Stimulated activated naive CD8-positive, alpha-beta T cell treated with anti-CD3 and anti-CD28 coated beads, Interleukin-15, amount 100 ng/mL, for 72 hours (primary cell): ENCODE measurements around the gene CENATAC.
"Not testable (repeated sequence)": the region's sequence is repeated elsewhere in the genome, so short reads cannot be mapped to it uniquely, and the experiment has no call there.

Experiments
- ATAC-seq: fragments of 150-1000 bp; cut with Tn5 transposase; 2 replicates; pipeline ENCODE4 v1.10.0; 2021; ENCODE audit warnings: mild to moderate bottlenecking, moderate library complexity
- DNase-seq, 2 donors: peaks; one replicate each; pipeline ENCODE4 v3.0.0; 2021 to 2022
- H3K27ac Mint-ChIP-seq, 2 donors: one replicate each; pipeline ENCODE4 v1.8.0; 2022; ENCODE audit warnings: mild to moderate bottlenecking in 2 of 2, mixed read lengths in 2 of 2, moderate library complexity in 2 of 2
- H3K27me3 Mint-ChIP-seq: one replicate; pipeline ENCODE4 v1.8.0; 2022; ENCODE audit warnings: mixed read lengths
- H3K4me1 Mint-ChIP-seq: one replicate; pipeline ENCODE4 v1.8.0; 2022; ENCODE audit warnings: mild to moderate bottlenecking, mixed read lengths
- H3K4me3 Mint-ChIP-seq, 2 donors: one replicate each; pipeline ENCODE4 v1.8.0; 2022; ENCODE audit warnings: mild to moderate bottlenecking in 2 of 2, mixed read lengths in 2 of 2, moderate library complexity in 1 of 2
- H3K9me3 Mint-ChIP-seq, 2 donors: one replicate each; pipeline ENCODE4 v1.8.0; 2022; ENCODE audit warnings: mixed read lengths in 2 of 2

Gene CENATAC, protein sequence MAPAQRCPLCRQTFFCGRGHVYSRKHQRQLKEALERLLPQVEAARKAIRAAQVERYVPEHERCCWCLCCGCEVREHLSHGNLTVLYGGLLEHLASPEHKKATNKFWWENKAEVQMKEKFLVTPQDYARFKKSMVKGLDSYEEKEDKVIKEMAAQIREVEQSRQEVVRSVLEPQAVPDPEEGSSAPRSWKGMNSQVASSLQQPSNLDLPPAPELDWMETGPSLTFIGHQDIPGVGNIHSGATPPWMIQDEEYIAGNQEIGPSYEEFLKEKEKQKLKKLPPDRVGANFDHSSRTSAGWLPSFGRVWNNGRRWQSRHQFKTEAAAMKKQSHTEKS

DNA sequence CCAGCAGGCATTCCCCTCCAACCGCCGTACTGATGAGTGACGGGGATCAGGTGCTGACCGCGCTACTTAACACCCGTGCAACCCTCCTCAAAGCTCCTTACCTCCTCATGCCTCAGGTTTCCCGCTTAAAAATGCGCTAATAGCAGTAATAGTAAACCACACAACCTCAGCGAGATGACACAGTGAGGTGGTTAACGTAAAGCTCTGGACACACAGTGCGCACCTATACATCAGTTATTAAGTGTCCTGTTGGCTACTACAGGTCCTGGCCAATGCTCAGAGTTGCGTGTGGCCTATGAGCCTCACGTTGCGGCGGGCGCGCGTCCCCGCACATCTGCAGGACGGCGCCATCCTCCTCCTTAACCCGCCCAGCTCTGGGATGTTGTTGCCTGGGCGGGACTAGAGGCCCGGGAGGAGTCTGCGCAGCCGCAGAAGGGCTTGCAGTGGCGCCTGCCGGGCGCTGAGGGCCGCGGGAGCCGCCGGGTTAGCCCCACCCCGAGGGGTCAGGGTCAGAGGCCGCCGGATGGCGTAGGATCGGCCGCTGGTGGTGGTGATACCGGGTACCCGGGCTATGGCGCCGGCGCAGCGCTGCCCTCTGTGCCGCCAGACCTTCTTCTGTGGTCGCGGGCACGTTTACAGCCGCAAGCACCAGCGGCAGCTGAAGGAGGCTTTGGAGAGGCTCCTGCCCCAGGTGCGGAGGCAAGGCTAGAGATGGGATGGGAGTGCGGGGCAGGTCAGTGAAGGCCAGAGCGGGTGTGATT lies at the start of gene CENATAC:
Gene CENATAC, plus strand, starts transcription at position 512 of the 761 bp plus-strand sequence. Its CDS starts 60 bp downstream, at position 572.
- H3K4me3 Mint-ChIP-seq: peak within 1 kb of the TSS; percentile 99 to 100
- no peaks in the 10 kb centered on the region for H3K9me3 Mint-ChIP-seq
- DNase-seq: peak; percentile 95 to 97
- no peaks in the 10 kb centered on the region for H3K27me3 Mint-ChIP-seq
- peak; percentile 95 for ATAC-seq
- peaks cover 48% of the 10 kb centered on the region for H3K4me1 Mint-ChIP-seq
- peak within 1 kb of the TSS; percentile 99 to 100 for H3K27ac Mint-ChIP-seq

DNA sequence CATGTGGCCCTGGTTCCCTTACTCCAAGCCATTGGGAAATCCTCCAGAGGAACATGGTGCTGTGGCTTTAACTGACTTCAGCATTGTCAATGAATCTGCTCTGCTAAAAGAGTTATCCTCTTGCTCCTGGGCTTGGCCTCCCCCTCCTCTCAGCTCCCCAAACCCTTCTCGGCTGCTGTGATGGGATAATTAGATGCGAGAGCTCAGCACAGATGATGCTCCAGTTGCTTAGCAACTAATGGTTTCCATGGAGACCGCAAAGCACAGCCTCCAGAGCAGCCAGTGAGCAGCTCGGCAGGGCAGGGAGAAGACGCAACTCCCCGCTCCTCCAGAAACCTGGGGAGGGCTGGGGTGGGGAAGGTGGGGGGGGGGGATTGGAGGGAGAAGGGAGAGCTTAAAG lies 44.7 kb upstream of the CENATAC start:
- ATAC-seq (no peak), DNase-seq (no peak)
- H3K4me3 Mint-ChIP-seq: no peak overlapping the region
- no peaks in the 10 kb centered on the region for H3K27me3 Mint-ChIP-seq
- H3K9me3 Mint-ChIP-seq: no peaks in the 10 kb centered on the region
- peaks cover 13% of the 10 kb centered on the region for H3K4me1 Mint-ChIP-seq
- H3K27ac Mint-ChIP-seq: no peak overlapping the region

DNA sequence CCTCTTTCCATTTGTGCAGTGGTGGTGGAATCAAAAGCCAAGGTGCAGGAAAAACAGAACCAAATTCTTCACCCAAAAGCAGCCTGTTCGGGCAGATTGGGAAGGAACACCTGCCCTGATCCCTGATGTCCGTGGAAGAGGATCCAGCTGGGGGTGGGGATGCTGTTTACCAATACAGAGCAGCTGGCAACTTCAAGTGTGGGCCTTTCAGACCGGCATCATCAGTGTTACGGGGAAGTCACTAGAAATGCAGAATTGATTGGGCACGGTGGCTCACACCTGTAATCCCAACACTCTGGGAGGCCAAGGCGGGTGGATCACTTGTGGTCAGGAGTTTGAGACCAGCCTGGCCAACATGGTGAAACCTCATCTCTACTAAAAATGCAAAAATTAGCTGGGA lies 44.0 kb upstream of the CENATAC start:
- Mint-ChIP-seq H3K27ac (peak overlapping the region in 1 of 2 donors; percentile 69), H3K4me1 (peaks cover 13% of the 10 kb centered on the region)
- not testable (repeated sequence) for H3K4me3 Mint-ChIP-seq, H3K9me3 Mint-ChIP-seq, H3K27me3 Mint-ChIP-seq, ATAC-seq, DNase-seq

DNA sequence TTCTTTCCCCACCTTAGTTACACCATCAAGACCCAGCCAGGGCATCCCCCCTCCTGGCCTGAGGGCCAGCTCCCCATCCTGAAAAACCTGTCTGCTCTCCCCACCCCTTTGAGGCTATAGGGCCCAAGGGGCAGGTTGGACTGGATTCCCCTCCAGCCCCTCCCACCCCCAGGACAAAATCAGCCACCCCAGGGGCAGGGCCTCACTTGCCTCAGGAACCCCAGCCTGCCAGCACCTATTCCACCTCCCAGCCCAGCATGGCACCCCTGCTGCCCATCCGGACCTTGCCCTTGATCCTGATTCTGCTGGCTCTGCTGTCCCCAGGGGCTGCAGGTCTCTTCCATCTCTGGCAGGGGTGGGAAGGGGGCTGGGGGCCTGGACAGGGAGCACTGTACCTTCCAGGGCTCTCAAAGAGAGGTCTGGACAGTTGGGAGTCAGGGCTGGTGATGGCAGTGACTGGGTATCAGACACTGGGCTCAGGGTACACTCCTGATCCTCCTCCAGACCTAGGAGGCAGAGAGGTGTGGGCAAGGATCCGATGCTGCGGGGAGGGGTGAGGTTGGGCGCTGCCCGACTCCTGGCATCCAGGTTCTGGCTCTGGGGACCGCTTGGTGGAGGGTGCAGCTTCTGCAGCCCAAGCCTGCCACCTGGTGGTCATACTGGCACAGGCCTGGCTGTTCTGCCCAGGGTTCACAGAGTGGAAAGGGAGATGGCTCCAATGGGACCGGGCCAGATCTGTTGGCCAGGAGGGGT lies 41.7 kb upstream of the CENATAC start, which contains the start of gene UPK2:
Gene UPK2, plus strand, starts transcription at position 205 of the 753 bp plus-strand sequence. Its CDS starts 53 bp downstream, at position 258.
- Mint-ChIP-seq H3K4me1 (peaks cover 13% of the 10 kb centered on the region), H3K9me3 (no peaks in the 10 kb centered on the region), H3K27me3 (no peaks in the 10 kb centered on the region), H3K27ac (peak within 1 kb of the TSS in 1 of 2 donors; percentile 28), H3K4me3 (no peak within 1 kb of the TSS)
- ATAC-seq (peak; percentile 99), DNase-seq (peak; percentile 87 to 88)

DNA sequence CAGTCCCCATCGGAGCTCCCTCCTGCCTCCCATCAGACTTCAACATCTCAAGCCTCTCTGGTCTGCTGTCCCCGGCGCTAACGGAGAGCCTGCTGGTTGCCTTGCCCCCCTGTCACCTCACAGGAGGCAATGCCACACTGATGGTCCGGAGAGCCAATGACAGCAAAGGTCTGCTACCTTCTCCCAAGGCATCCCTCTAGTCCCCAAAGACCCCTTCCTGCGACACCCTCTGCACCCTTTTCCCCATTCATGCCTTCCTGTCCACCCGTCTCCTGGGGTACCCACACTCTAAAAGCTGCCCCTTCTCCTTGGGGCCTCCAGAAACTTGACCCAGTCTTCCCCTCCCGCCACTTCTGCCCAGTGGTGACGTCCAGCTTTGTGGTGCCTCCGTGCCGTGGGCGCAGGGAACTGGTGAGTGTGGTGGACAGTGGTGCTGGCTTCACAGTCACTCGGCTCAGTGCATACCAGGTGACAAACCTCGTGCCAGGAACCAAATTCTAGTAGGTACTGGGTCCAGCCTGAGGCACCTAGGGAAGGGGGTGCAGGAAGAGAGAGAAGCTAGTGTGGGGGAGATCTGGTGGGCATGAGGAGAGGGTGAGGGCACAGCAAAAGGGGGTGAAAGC lies 41.0 kb upstream of the CENATAC start:
- Mint-ChIP-seq H3K9me3 (no peaks in the 10 kb centered on the region), H3K4me3 (no peak overlapping the region), H3K27me3 (no peaks in the 10 kb centered on the region), H3K27ac (no peak overlapping the region), H3K4me1 (peaks cover 13% of the 10 kb centered on the region)
- DNase-seq (no peak), ATAC-seq (peak; percentile 19)

DNA sequence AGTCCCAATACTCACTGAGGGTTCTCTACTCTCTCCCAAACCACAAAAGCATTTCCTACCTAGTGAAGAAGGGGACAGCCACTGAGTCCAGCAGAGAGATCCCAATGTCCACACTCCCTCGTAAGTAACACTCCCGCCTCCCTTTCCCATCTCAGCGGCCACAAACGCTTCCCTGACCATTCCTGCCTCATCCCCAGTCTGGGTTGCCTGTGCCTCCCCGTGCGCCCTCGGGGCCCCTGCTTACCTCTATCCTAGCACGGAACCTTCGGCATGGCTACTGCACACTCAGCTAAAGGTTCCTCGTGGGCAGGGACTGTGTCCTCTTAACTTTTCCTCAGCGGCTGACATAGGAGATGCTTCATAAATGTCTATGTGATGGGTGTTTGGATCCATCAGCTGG lies 40.4 kb upstream of the CENATAC start:
- no peaks in the 10 kb centered on the region for H3K27me3 Mint-ChIP-seq
- ATAC-seq: no peak
- no peaks in the 10 kb centered on the region for H3K9me3 Mint-ChIP-seq
- H3K27ac Mint-ChIP-seq: no peak overlapping the region
- no peak for DNase-seq
- no peak overlapping the region for H3K4me3 Mint-ChIP-seq
- H3K4me1 Mint-ChIP-seq: peaks cover 13% of the 10 kb centered on the region

DNA sequence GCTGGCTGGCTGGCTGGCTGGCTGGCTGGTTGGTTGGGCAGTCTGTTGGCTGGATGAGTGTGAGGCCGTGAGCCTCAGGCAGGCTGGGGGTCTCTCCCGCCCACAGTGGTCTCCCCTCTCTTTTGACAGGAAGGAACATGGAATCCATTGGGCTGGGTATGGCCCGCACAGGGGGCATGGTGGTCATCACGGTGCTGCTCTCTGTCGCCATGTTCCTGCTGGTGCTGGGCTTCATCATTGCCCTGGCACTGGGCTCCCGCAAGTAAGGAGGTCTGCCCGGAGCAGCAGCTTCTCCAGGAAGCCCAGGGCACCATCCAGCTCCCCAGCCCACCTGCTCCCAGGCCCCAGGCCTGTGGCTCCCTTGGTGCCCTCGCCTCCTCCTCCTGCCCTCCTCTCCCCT lies 40.0 kb upstream of the CENATAC start:
- no peaks in the 10 kb centered on the region for H3K27me3 Mint-ChIP-seq
- no peaks in the 10 kb centered on the region for H3K9me3 Mint-ChIP-seq
- ATAC-seq (no peak), DNase-seq (no peak)
- H3K27ac Mint-ChIP-seq: no peak overlapping the region
- H3K4me1 Mint-ChIP-seq: peaks cover 13% of the 10 kb centered on the region
- H3K4me3 Mint-ChIP-seq: no peak overlapping the region

DNA sequence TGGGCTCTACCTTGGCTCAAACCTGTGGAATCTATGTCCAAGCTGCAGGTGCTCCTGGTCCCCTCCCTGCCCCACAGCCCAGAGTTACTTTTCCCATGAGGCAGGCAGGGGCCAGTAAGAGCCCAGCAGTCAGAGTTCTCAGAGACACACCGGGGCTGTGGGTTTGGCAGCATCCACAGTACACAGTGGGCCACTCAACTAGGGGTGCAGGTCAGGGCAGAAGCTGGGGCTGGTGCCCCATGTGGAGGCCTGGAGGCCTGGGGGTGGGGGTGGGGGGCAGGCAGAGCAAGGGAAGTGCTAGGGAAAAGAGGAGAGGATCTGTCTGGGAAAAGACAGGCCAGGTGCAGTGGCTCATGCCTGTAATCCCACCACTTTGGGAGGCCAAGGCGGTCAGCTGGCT lies 39.4 kb upstream of the CENATAC start:
- no peaks in the 10 kb centered on the region for H3K9me3 Mint-ChIP-seq
- H3K4me1 Mint-ChIP-seq: peaks cover 13% of the 10 kb centered on the region

DNA sequence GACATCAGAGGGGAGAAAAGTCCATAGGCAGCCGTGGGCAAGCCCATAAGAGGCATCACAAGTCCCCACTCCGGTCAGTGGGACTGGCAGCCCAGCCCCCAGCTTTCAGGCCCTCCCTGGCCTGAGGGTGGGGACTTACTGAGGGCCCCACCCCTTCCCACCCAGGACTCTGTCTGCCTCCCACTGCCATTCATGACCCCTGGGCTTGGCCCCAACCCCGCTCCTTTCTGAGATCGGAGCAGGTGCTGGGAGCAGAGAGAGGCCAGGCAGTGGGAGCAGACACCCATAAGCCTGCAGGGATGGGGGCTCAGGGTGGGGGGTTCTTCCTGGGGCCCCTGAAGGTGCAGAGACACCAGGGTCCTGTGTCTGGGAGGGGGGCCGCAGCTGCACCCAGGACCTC lies 36.7 kb upstream of the CENATAC start:
- Mint-ChIP-seq H3K27ac (no peak overlapping the region), H3K4me3 (no peak overlapping the region), H3K27me3 (no peaks in the 10 kb centered on the region), H3K9me3 (no peaks in the 10 kb centered on the region), H3K4me1 (peaks cover 10% of the 10 kb centered on the region)
- ATAC-seq: no peak
- DNase-seq: no peak

More for the DNA sequence above, 39.4 kb upstream of the CENATAC start:
- ATAC-seq (no peak), DNase-seq (no peak)
- H3K4me3 Mint-ChIP-seq: no peak overlapping the region
- peak overlapping the region in 1 of 2 donors; percentile 41 for H3K27ac Mint-ChIP-seq
- no peaks in the 10 kb centered on the region for H3K27me3 Mint-ChIP-seq

DNA sequence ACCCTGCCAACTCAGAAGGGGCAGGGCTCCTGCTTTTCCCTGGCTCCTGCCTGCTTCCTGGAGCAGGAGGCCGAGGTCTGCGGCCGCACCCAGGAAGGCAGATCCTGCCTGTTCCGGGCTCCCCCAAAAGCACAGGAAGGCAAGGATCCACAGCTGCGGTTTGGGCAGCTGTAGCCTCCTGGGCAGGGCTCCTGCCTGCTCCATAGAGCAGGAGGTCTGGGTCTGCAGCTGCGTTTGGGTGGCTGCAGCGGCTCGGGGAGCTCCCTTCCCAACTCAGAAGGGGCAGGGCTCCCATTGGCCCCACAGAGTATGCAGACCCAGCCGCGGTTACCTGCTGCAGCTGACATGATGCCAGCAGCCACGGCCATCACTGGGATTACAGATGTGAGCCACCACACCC lies 36.3 kb upstream of the CENATAC start:
- H3K4me1 Mint-ChIP-seq: peaks cover 6% of the 10 kb centered on the region
- H3K9me3 Mint-ChIP-seq: no peaks in the 10 kb centered on the region
- H3K27ac Mint-ChIP-seq: no peak overlapping the region
- ATAC-seq (no peak), DNase-seq (no peak)
- H3K4me3 Mint-ChIP-seq: no peak overlapping the region
- H3K27me3 Mint-ChIP-seq: no peaks in the 10 kb centered on the region

DNA sequence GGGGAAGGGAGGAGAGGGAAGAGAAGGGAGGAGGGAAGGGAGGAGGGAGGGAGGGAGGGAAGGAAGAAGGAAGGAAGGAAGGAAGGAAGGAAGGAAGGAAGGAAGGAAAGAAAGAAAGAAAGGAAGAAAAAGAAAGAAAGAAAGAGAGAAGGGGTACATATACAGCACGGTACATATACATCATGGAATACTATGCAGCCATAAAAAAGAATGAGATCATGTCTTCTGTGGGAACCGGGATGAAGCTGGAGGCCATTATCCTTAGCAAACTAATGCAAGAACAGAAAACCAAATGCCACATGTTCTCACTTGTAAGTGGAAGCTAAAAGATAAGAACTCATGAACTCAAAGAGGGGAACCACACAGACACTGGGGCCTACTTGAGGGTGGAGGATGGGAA lies 28.4 kb upstream of the CENATAC start:
- not testable (repeated sequence) for H3K4me3 Mint-ChIP-seq, DNase-seq, H3K4me1 Mint-ChIP-seq, ATAC-seq, H3K27ac Mint-ChIP-seq, H3K9me3 Mint-ChIP-seq
- H3K27me3 Mint-ChIP-seq: peaks cover 35% of the 10 kb centered on the region

DNA sequence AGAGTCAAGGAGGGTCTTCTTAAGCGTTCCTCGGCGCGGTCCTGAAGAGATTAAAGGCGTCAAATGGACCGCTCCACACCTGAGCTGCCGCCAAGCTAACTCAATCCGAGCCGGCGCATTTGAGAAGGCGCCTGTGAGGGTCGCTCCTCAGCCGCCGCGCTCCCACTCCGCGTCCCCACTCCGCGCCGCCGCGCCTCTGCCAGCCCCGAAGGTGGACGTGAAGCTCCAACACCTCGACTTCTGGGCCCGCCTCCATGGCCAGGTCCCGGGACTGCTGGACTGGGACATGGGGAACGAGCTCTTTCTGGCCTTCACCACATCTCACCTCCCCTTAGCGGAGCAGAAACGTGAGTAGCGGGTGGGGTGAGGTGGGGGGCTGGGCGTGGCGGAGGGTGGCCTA lies 26.3 kb upstream of the CENATAC start, which contains the start of gene FOXR1:
Gene FOXR1, plus strand, starts transcription at position 116 of the 400 bp plus-strand sequence. Its CDS starts 171 bp downstream, at position 287.
- ATAC-seq (no peak), DNase-seq (no peak)
- peaks cover 35% of the 10 kb centered on the region for H3K27me3 Mint-ChIP-seq
- H3K27ac Mint-ChIP-seq: no peak within 1 kb of the TSS
- H3K4me1 Mint-ChIP-seq: no peaks in the 10 kb centered on the region
- H3K9me3 Mint-ChIP-seq: no peaks in the 10 kb centered on the region
- no peak within 1 kb of the TSS for H3K4me3 Mint-ChIP-seq

DNA sequence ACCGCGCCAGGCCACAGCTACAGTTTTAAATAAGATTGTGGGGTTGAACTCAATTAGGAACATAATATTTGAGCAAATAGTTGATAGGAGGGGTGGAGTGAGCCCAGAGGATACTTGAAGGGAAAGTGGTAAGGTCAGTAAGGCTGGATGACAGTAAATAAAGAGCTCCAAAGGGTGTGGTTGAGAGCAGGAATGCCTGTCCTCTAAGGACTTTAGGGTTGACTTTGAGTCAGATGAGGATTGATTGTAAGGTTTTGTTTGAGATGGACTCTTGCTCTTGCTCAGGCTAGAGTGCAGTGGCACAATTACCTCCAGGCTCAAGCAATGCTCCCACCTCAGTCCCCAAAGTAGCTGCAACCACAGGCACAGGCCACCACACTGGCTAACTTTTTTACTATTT lies 24.0 kb upstream of the CENATAC start:
- DNase-seq (no peak), ATAC-seq (no peak)
- Mint-ChIP-seq H3K9me3 (no peaks in the 10 kb centered on the region), H3K27ac (peak overlapping the region in 1 of 2 donors; percentile 10), H3K4me1 (no peaks in the 10 kb centered on the region), H3K4me3 (no peak overlapping the region), H3K27me3 (peaks cover 37% of the 10 kb centered on the region)

DNA sequence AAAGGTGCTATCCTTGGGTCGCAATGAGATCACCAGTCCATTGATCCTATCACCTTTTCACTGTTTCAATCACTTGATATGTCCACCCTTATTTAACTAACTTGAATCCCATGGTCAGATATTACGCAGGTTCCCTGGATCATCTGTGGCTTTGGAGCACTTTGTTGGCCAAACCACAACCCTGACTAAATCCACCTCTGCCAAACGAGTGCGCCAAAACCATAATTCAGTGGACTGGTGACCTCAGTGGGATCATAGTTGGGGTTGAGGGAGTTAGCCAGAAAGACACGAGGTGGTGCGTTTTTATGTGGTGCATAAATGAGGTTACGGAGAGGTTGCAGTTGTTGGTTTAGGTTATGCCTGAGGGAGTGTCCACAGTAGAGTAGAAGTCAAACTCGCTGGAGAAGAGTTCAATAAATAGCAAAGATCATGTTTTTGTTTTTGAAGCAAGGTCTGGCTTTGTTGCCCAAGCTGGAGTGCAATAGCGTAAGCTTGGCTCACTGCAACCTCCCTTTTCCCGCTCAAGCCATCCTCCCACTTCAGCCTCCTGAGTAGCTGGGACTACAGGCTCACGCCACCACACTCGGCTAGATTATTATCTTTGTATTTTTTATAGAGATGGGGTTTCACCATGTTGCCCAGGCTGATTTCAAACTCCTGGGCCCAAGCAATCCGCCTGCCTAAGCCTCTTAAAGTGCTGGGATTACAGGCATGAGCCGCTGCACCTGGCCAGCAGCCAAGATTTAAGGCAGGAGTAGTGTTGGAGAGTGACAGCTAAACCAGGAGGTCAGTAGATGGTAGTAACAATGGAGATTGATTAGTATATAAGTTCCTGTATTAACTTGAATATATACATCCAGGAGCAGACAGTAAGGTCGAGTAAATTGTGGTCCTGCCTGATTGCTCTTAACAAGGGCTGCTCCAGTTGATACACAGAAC lies 21.9 kb upstream of the CENATAC start:
- peaks cover 8% of the 10 kb centered on the region for H3K4me1 Mint-ChIP-seq
- H3K4me3 Mint-ChIP-seq: no peak overlapping the region
- H3K27ac Mint-ChIP-seq: no peak overlapping the region
- peaks cover 22% of the 10 kb centered on the region for H3K27me3 Mint-ChIP-seq
- no peak for ATAC-seq
- no peak for DNase-seq
- H3K9me3 Mint-ChIP-seq: no peaks in the 10 kb centered on the region
